DLD1 (cell line): ENCODE results near the gene GNA12.

Experiments used
- in situ Hi-C: cut with HindIII; loops from 2 replicates; pipeline ENCODE4 v1.10.0; 2017; ENCODE audit warnings: low sequenced_read_pairs

GNA12 gene

GRCh38 chr7:2844153-2845033 lies at the start of gene GNA12:
GNA12 (minus strand) TSS chr7:2844308; CDS start chr7:2844161, 147 bp downstream.
- in situ Hi-C loops: no loop called here

DNA sequence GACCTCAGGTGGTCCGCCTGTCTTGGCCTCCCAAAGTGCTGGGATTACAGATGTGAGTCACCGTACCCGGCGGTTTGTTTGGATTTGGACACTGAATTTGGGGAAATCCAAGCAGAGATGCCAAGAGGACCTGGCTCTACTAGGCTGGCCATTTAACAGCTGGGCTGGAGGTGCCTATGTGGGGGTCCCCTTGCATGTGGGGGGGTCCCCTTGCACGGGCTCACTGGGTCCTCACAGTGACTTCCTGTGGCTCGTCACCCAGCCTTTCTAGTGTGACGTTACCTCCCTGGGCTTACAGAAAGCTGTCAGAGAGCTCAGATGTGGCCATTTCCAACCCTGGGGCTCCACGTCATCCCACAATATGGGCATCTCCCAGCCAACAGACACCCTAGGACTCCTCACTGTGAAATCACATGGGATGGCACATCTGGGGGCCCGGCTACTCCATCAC lies 49.3 kb upstream of the GNA12 start:
- in situ Hi-C loops: no loop called here

DNA sequence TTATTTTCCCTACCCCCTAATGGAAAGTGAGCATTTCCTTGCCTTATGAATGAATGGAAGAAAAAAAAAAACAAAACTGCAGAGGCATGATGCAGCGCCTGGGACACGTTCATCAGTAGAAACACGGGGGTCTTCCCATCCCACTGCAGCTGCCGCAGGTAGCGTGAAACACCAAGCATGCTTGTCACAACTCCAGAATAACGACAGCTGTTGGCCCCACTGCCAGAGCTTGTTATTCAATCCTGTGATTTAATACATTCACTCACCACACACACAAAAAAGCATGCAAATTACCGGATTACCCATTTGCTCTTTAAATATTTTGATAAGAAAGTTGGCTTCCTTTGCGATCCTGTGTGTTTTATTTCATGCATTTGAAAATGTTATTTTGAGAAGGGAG lies 48.4 kb upstream of the GNA12 start:
- in situ Hi-C loops: no loop called here

DNA sequence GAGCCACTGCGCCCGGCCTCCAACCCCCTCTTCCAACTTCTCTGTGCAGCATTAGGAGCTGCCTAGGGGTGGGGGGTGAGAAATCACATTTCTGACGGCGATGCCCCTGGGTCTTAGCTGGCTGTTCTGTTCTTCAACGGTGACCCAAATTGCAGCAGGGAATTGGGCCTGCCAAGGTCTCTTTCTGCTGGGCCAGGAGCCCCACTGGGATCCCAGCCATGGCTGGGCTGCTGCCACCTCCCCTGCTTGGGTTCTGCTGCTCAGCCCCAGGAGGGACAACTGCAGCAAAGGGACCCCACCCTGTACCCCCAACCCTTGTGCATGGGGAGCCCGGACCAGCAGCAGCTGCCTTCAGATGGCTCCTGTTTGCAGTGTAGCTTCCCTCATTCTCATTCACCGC lies 43.7 kb upstream of the GNA12 start:
- in situ Hi-C loops: no loop called here

DNA sequence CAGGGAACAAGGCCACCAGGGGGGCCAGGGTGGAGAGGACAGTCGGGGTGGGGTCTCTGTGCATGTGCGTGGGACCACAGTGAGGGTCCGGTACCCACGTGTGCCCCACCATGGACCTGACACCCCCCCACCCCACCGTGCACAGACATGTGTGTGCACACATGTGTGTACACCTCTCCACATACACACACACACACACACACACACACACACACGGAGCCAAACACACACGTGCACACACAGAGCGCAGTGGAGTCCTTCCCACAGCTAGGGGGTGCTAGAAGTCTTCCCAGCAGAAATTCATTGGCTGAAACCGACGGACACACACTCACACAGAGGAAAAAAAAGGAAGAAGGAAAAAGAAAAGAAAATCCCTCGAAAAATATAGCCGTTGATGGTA lies 42.8 kb upstream of the GNA12 start:
- in situ Hi-C loops: no loop called here

DNA sequence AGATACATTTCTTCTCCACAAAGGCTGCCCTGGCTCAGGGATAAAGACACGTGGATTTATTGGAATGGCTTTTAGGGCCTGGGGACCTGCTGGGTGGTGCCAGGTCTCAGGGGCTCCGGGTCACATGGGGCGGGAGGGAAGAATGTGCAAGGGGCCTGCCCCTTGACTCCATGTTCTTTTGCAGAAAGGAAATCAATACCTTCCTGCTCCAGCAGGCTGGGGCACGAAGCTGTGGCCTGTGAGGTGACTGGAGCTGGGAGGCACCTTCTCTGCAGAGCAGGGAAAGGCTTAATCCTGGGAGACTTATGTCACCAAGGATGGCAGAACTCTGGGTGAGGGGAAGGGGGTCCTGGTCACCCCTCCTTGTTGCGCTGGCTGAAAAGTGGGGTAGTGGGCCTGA lies 42.3 kb upstream of the GNA12 start:
- in situ Hi-C loops: no loop called here

DNA sequence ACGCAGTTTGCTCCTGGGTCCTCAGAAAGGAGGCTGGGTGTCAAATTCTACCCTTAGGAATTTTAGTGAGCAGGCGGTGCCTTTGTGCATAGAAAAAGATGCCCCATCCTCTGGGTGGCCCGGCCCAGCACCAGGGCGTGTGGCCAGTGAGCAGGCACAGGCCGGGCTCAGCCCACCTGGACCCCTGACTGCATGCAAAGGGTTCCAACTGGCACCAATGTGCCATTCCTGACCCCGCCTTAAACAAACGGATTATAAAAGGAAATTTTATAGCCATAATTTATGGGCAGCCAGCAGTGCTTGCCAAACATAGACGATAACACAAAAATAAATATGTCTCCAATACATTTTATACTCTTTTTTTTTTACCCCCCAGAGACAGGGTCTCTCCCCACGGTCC lies 40.1 kb upstream of the GNA12 start:
- in situ Hi-C loops: no loop called here

- in situ Hi-C loops: no loop called here
Measured at GRCh38 chr7:2883101-2883500, 39.0 kb upstream of the GNA12 start.

DNA sequence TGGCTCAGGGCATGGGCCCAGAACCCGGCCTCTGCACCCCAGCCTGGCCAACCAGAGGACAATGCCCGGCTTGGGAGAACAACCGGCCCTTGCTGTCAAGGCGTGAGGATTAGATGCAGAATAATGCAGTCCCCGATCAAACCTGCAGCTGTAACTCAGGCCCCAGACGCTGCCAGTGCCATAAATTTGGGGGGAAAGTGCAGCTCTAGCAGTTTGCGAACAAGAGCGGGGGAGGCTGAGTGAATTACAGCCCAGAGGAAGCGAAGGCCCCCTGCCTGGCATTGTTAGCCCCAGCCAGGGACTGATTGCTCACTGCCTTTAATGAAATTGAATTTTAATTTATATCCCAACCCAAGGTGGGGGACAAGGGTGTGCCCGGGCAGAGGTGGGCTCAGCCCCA lies 38.0 kb upstream of the GNA12 start:
- in situ Hi-C loops: no loop called here

DNA sequence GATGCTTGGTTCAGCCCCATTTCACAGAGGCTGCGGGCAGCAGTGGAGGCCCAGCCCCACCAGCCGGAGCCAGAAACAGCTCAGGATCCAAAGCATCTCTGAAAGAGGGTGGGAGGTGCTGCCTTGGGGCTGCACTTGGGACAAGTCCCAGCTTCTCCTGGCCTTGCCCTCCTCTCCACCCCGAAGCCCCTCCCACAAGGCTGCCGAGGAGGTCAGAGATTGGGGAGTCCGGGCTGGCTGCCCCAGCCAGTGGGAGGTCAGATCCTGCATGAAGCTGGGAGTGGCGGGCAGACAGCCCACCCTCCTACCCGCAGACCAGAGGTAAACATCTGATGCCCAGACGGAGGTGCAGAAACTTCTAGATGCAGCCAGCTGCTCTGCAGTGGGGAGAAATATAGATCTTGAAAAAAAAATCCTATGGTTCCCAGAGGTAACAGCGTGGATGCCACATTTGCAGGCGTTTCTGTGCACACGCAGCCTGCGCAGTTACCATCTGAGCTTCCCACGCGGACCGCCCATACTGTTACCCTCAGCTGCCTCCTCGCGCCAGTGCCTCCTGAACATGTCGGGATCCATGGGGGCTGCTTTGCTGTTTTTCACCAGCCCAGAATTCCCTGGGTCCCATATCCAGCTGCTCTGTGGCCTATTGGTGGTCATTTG lies 36.9 kb upstream of the GNA12 start:
- in situ Hi-C loops: no loop called here

GRCh38 chr7:2880051-2880450 lies 35.9 kb upstream of the GNA12 start:
- in situ Hi-C loops: no loop called here

GRCh38 chr7:2879354-2879753 lies 35.2 kb upstream of the GNA12 start:
- in situ Hi-C loops: no loop called here

DNA sequence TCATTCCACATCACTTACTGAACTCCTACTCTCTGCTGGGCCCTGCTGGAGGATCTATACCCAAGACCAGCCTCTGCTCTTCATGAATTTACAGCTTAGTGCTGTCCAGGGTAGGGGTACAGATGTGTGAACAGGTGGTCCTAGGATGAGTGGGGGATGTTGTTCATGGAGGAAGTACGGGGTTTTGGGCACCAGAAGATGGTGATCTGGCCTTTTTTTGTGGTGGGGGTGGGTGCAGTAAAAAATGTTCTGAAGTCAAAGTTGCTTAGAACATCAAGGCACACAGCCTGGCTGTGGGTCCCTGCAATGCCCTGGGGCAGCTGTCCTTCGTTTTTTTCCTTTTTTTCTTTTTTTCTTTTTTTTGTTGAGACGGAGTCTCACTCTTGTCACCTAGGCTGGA lies 34.2 kb upstream of the GNA12 start:
- in situ Hi-C loops: no loop called here

- in situ Hi-C loops: no loop called here
Measured at GRCh38 chr7:2876031-2876731, 32.1 kb upstream of the GNA12 start.

DNA sequence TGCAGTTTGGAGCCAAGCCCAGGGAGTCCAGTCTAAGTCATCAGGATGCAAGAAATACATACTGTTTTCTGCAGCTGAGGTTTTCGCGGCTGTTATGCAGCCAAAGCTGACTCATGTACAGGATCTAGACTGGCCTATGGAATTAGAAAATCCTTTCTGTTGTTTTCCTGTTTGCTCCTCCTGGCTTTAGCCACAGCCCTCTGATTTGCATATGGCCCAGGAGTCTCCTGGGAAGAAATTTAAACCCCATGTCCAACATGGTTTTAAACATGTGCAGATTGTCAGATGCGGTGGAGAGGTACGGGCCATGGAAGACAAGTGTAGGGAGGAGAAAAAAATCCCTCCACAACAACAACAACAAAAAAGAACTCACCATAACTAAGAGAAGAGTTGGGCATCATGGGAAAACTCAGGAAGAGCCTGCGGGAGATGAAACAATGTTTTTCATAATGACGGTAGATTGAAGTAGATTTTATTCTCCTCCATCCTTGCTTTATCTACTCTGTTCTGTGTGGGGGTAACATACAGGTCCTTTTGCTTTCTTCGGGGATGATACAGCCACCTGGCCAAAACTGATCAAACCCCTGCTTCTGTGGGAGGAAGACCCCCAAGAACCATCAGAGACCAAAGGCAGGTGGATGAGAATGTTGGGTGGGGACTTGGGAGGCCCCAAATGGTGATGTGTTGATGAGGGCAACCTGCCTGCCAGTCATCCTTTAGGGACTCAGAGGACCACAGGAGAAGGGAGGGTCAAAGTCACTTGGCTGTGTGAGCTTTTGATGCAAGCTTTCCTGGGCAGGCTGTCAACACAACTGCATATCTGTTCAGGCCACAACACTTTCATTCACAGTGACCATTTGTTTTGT lies 29.8 kb upstream of the GNA12 start:
- in situ Hi-C loops: no loop called here

GRCh38 chr7:2873146-2873545 lies 29.0 kb upstream of the GNA12 start:
- in situ Hi-C loops: no loop called here

DNA sequence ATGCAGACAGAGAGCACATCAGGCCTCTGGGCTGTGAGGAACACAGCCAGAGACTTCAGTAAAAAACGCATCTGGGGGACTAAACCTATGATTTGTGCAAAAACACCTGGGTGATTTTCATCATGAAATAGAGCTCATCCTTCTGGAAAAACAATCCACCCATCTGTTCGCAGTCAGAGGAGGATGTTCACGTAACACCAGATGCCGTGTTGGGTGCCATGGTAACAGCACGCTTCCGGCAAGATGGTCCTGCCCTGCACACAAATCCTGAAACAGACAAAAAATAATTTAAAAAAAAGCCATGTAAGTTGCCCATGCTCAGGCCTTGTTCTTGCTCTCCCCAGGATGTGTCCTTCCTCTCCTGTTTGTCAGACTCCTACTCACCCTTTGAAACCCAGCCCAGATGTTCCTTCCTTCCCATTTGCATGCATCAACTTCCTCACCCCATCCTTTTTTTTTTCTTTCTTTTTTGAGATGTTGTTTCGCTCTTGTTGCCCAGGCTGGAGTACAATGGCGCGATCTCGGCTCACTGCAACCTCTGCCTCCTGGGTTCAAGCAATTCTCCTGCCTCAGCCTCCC lies 28.3 kb upstream of the GNA12 start:
- in situ Hi-C loops: no loop called here

DNA sequence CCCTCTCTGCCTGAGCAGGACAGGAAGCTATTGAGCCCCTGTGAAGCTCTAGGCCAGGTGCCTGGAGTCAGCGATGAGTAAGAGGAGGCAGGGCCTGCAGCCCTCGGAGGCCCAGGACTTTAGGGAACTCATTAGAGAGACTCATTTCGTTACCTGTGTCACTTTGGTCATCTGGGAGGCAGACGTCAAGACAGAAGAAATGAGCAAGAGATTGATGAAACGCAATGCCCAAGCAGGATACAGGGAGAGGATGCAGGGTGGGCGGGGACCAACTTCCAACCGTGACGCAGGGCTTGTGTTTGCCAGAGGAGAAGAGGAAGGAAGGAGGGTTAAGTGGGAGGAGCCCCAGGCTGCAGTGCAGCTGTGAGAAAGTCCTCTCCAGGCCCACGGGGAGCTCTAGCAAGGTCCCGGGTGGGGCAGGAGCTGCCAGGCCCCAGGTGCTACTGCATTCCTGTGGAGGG lies 26.4 kb upstream of the GNA12 start:
- in situ Hi-C loops: no loop called here

DNA sequence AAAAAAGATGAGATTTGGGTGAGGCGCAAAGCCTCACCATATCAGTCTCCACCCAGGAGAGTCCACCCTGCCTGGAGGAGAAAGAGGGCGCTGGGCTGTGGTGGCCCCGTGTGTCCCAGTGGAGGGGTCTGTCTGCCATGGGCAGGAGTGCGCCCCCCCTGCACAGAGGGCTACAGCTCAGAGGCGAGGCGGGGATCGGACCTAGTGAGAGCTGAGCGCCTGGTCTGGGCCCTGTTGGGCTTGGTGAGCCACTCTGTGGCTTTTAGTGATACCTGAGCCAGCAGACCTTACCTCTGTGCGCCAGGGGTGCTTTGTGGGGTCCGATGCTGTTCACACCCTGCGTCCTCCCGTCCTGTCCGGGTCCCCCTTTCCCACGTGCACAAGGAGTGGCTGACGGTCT lies 25.9 kb upstream of the GNA12 start:
- in situ Hi-C loops: no loop called here

GRCh38 chr7:2866601-2867000 lies 22.5 kb upstream of the GNA12 start:
- in situ Hi-C loops: no loop called here
